B cell (primary cell): ENCODE measurements around the gene DDX54. TPM values are rescaled to one million over a fixed set of nuclear protein-coding genes. Genes with fewer than 3 reads are reported as not detected.
A peak's percentile ranks its signal among the peaks of the same experiment; 100 is the strongest.

Experiments
- ATAC-seq: fragments of 200-7000 bp; cut with Tn5 transposase; one replicate; pipeline ENCODE4 v1.10.0; 2021; ENCODE audit warnings: low read depth, mild to moderate bottlenecking, moderate number of reproducible peaks, moderate library complexity
- CTCF ChIA-PET: fragments of 350-600 bp; sonication (Branson Sonifier 250); formaldehyde crosslinking; loops from one replicate; lab custom pipeline; 2021; ENCODE audit warnings: antibody characterized with exemption, inconsistent platforms; lab: Charles Lee
- POLR2A ChIA-PET: fragments of 350-600 bp; sonication (Branson Sonifier 250); formaldehyde crosslinking; loops from one replicate; lab custom pipeline; 2021; ENCODE audit warnings: antibody characterized with exemption; lab: Charles Lee
- DNase-seq: peaks from one replicate; pipeline ENCODE4 v3.0.0; 2013
- H2AFZ ChIP-seq: 2 replicates; pipeline ENCODE4 v1.6.1; 2012; ENCODE audit warnings: mild to moderate bottlenecking, low read depth, low read length; ENCODE audit not compliant: insufficient read depth, poor library complexity, severe bottlenecking
- H3K27ac ChIP-seq, 2 donors: 1 replicate in 1 of 2; 2 replicates in 1 of 2; pipeline ENCODE4 v1.5.1; 2012 to 2013; ENCODE audit warnings: low read length in 2 of 2, mild to moderate bottlenecking in 2 of 2, moderate library complexity in 1 of 2
- H3K27me3 ChIP-seq, 4 experiments: fragments of 200-600 bp in 1 of 4; sonication (generic) in 1 of 4; replicated peaks in 1 of 4; 1 replicate in 2 of 4; 2 replicates in 2 of 4; pipeline versions ENCODE4 v1.6.1 to v1.7.0; 2013 to 2016; ENCODE audit warnings: low read length in 3 of 4, mild to moderate bottlenecking in 2 of 4, mixed read lengths in 1 of 4, moderate library complexity in 1 of 4; ENCODE audit not compliant: insufficient read depth in 4 of 4, control insufficient read depth in 3 of 4; ENCODE audit errors: control extremely low read depth in 1 of 4
- H3K36me3 ChIP-seq, 2 experiments: replicated peaks in 1 of 2; 1 replicate in 1 of 2; 2 replicates in 1 of 2; pipeline versions ENCODE4 v1.6.1 to v1.7.1; 2013; ENCODE audit warnings: low read length in 1 of 2; ENCODE audit not compliant: insufficient read depth in 2 of 2, control insufficient read depth in 1 of 2; ENCODE audit errors: control extremely low read depth in 1 of 2, extremely low read depth in 1 of 2
- H3K4me1 ChIP-seq, 2 donors: fragments of 200-600 bp in 1 of 2; sonication (generic) in 1 of 2; 1 replicate in 1 of 2; 2 replicates in 1 of 2; pipeline versions ENCODE4 v1.5.1 to v1.6.1; 2013 to 2017; ENCODE audit warnings: low read length in 2 of 2; ENCODE audit not compliant: control insufficient read depth in 2 of 2, insufficient read depth in 2 of 2
- H3K4me2 ChIP-seq: replicated peaks from 2 replicates; pipeline ENCODE3; 2012; ENCODE audit warnings: mild to moderate bottlenecking, low read depth, low read length; ENCODE audit not compliant: poor library complexity, severe bottlenecking
- H3K4me3 ChIP-seq, 5 experiments: fragments of 200-600 bp in 1 of 5; sonication (generic) in 1 of 5; 1 replicate in 3 of 5; 2 replicates in 2 of 5; pipeline versions ENCODE4 v1.5.1 to v1.7.0; 2011 to 2016; ENCODE audit warnings: low read length in 4 of 5, mild to moderate bottlenecking in 4 of 5, low read depth in 2 of 5, control low read depth in 1 of 5, moderate library complexity in 1 of 5; ENCODE audit not compliant: insufficient read depth in 1 of 5; ENCODE audit errors: control extremely low read depth in 1 of 5, extremely low read depth in 1 of 5
- H3K79me2 ChIP-seq: fragments of 200-600 bp; sonication (generic); one replicate; pipeline ENCODE4 v1.6.0; 2016; ENCODE audit warnings: low read length; ENCODE audit not compliant: control insufficient read depth, insufficient read depth
- H3K9ac ChIP-seq: fragments of 200-600 bp; sonication (generic); 2 replicates; pipeline ENCODE4 v1.6.1; 2017; ENCODE audit warnings: mild to moderate bottlenecking, low read length, moderate library complexity
- H3K9me3 ChIP-seq, 3 donors: one replicate each; pipeline versions ENCODE4 v1.6.1 to v1.7.1; 2013; ENCODE audit warnings: low read length in 2 of 3; ENCODE audit not compliant: control insufficient read depth in 2 of 3, insufficient read depth in 1 of 3; ENCODE audit errors: control extremely low read depth in 1 of 3
- H4K20me1 ChIP-seq: 2 replicates; pipeline ENCODE4 v1.6.0; 2012; ENCODE audit warnings: mild to moderate bottlenecking, low read length; ENCODE audit not compliant: insufficient read depth, control insufficient read depth, poor library complexity, severe bottlenecking
- H3K27ac Mint-ChIP-seq: one replicate; pipeline ENCODE4 v1.8.0; 2021; ENCODE audit warnings: mixed read lengths
- H3K27me3 Mint-ChIP-seq: one replicate; pipeline ENCODE4 v1.8.0; 2021; ENCODE audit warnings: mixed read lengths
- H3K4me1 Mint-ChIP-seq: one replicate; pipeline ENCODE4 v1.8.0; 2021; ENCODE audit warnings: mixed read lengths
- H3K4me3 Mint-ChIP-seq: one replicate; pipeline ENCODE4 v1.8.0; 2021; ENCODE audit warnings: mixed read lengths
- H3K9me3 Mint-ChIP-seq: one replicate; pipeline ENCODE4 v1.8.0; 2022; ENCODE audit warnings: mixed read lengths; ENCODE audit not compliant: insufficient read depth
- EZH2 ChIP-seq: IDR thresholded peaks from 2 replicates; pipeline ENCODE4 v1.6.1; 2012; ENCODE audit warnings: borderline replicate concordance, low read depth, mild to moderate bottlenecking, moderate library complexity, low read length; ENCODE audit not compliant: insufficient read depth, poor library complexity, severe bottlenecking
- WGBS: methylation state at CpG from one replicate; pipeline ENCODE4 v1.1.5; 2013; ENCODE audit warnings: missing lambda C conversion rate; ENCODE audit not compliant: insufficient coverage; 5-methylcytosine and 5-hydroxymethylcytosine counted together
- intact Hi-C: fragments of 100-400 bp; cut with micrococcal nuclease; formaldehyde crosslinking; loops from one replicate; pipeline ENCODE4 v1.10.0; 2022
- polyA plus RNA-seq: library from polyadenylated mRNA; depleted of rRNA; stranded (reverse); fragments of >200 nt; gene quantifications from 2 replicates; pipeline ENCODE4 v1.2.3, GENCODE V29; 2012
- total RNA-seq, 2 donors: library from RNA; stranded (reverse); fragments of 120-200 nt in 1 of 2; gene quantifications; 1 replicate in 1 of 2; 2 replicates in 1 of 2; pipeline versions ENCODE4 v1.2.3 to v1.2.4, GENCODE V29; 2013 to 2022
- TF ChIP-seq, protein P1 (sequence below): fragments of 200-600 bp; IDR thresholded peaks from one replicate; pipeline ENCODE4 v1.8.0; 2022; ENCODE audit warnings: antibody characterized with exemption, mild to moderate bottlenecking

DDX54 gene
- total and polyA plus RNA-seq, 2 donors (not counting 1 experiment from before 2014, with no cell fraction given): 55.4 to 101 TPM

DNA sequence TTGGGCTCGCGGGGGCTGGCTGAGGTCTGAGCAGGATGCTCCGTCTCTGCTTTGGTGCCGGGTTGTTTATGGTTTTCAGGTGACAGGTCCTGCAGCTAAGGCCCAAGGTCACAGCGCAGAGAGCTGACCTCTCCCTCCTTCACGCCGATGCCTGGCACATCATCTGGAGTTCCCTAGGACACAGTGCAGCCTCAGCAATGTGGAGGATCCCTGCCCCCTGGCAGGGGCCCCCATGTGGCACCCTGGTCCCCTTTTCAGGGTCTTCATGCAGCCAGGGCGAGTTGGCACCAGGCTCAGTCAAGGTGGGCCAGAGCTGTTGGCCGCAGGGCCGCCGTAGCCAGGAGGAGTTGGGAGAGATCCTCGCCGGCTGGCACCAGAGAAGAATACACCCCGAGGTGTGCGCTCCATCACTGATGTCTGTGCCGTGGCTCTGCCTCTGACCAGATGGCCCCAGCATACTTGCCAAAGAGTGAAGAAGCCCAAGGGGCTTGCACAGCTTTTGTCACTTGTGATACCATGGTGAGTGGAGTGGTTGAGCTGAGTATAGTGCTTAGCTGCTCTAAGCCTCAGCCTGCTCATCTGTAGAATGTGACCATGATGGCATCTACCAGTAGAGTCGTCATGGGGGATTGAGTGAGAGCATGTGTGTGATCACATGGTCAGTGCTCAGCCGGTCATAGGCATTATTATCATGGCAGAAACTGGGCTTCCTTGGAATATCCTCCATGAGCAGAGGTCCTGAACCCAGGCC lies 47.0 kb upstream of the DDX54 start:
- peak overlapping the region; percentile 17 for H3K9ac ChIP-seq
- no peaks in the 10 kb centered on the region for H3K27me3 ChIP-seq
- H3K36me3 ChIP-seq: peaks cover 0 to 51% of the 10 kb centered on the region in 2 experiments
- H3K4me3 ChIP-seq: peak overlapping the region in 2 of 5 experiments; percentile 15 to 19
- H3K79me2 ChIP-seq: peaks cover 41% of the 10 kb centered on the region
- H3K4me1 ChIP-seq: peaks cover 59 to 68% of the 10 kb centered on the region in 2 donors
- no peak for TF ChIP-seq EZH2
- TF ChIP-seq, protein P1, sequence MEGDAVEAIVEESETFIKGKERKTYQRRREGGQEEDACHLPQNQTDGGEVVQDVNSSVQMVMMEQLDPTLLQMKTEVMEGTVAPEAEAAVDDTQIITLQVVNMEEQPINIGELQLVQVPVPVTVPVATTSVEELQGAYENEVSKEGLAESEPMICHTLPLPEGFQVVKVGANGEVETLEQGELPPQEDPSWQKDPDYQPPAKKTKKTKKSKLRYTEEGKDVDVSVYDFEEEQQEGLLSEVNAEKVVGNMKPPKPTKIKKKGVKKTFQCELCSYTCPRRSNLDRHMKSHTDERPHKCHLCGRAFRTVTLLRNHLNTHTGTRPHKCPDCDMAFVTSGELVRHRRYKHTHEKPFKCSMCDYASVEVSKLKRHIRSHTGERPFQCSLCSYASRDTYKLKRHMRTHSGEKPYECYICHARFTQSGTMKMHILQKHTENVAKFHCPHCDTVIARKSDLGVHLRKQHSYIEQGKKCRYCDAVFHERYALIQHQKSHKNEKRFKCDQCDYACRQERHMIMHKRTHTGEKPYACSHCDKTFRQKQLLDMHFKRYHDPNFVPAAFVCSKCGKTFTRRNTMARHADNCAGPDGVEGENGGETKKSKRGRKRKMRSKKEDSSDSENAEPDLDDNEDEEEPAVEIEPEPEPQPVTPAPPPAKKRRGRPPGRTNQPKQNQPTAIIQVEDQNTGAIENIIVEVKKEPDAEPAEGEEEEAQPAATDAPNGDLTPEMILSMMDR: no peak
- H3K27ac Mint-ChIP-seq: peak overlapping the region; percentile 87
- peaks cover 0 to 2% (median 0%) of the 10 kb centered on the region in 3 donors for H3K9me3 ChIP-seq
- H3K4me1 Mint-ChIP-seq: peaks cover 76% of the 10 kb centered on the region
- DNase-seq (no peak), ATAC-seq (no peak)
- H3K4me2 ChIP-seq: peak overlapping the region; percentile 76
- CTCF ChIA-PET: interaction anchor here (0.7 to 7.3 kb wide), 17 partner anchors 10 to 239 kb away, joined by 3 to 96 read pairs (median 6); partner anchors contain the start of genes DDX54, RITA1 and TPCN1
- peak overlapping the region; percentile 82 for H3K4me3 Mint-ChIP-seq
- H2AFZ ChIP-seq: peak overlapping the region; percentile 47
- 93% methylated on average over 18 of the region's 18 CpGs for WGBS
- H3K27me3 Mint-ChIP-seq: no peaks in the 10 kb centered on the region
- intact Hi-C loops: no loop called here
- H3K9me3 Mint-ChIP-seq: no peaks in the 10 kb centered on the region
- POLR2A ChIA-PET: interaction anchor here (1.0 to 4.7 kb wide), 5 partner anchors 11 to 35 kb away, joined by 3 to 54 read pairs (median 17); partner anchors contain the start of gene TPCN1
- peak overlapping the region; percentile 54 to 73 for H3K27ac ChIP-seq
- no peaks in the 10 kb centered on the region for H4K20me1 ChIP-seq
